GM12878 (cell line): ENCODE results near the gene TLR1. TPM values are rescaled to one million over a fixed set of nuclear protein-coding genes. Genes with fewer than 3 reads are reported as not detected.

ENCODE experiments used
- ATAC-seq: fragments of 200-7000 bp; cut with Tn5 transposase; 3 replicates; pipeline ENCODE4 v1.9.1; 2020; ENCODE audit warnings: mild to moderate bottlenecking, moderate library complexity
- BruUV-seq: library from RNA; stranded (reverse); fragments of 400-500 nt; replicated peaks from 2 replicates; lab custom pipeline; 2021; lab: Mats Ljungman, UMichigan
- CTCF ChIA-PET: fragments of 300-600 bp; sonication (Branson Sonifier 250); formaldehyde crosslinking; extraction: SDS; loops from one replicate; lab custom pipeline; 2021; ENCODE audit warnings: inconsistent platforms; lab: Yijun Ruan, JAX
- POLR2A ChIA-PET: fragments of 350-600 bp; formaldehyde crosslinking; extraction: SDS; loops from one replicate; lab custom pipeline; 2021; ENCODE audit warnings: inconsistent platforms; lab: Charles Lee
- RAD21 ChIA-PET: fragments of 300-600 bp; sonication (Branson Sonifier 250); formaldehyde crosslinking; loops from one replicate; lab custom pipeline; 2023; ENCODE audit warnings: antibody characterized with exemption; ENCODE audit not compliant: unreplicated experiment; lab: Charles Lee
- SMC1A ChIA-PET: fragments of 300-600 bp; sonication (Branson Sonifier 250); formaldehyde crosslinking; loops from one replicate; lab custom pipeline; 2023; ENCODE audit not compliant: unreplicated experiment, uncharacterized antibody; lab: Charles Lee
- DNase-seq: peaks from one replicate; pipeline ENCODE4 v3.0.0-alpha.2; 2011; ENCODE audit warnings: low read depth, low spot score
- FAIRE-seq: peaks from 3 replicates; lab custom pipeline; 2011; peaks lifted over from hg19 to GRCh38; lab: Jason Lieb, UNC
- H2AFZ ChIP-seq: 2 replicates; pipeline ENCODE4 v1.6.0; 2011; ENCODE audit warnings: low read depth, low read length, control low read depth; ENCODE audit not compliant: control insufficient read depth
- H3K27ac ChIP-seq: 2 replicates; pipeline ENCODE4 v1.5.1; 2011; ENCODE audit warnings: control low read depth; ENCODE audit not compliant: control insufficient read depth, insufficient read depth
- H3K27me3 ChIP-seq, 2 experiments: replicated peaks in 1 of 2; 2 replicates each; pipeline versions ENCODE4 v1.6.0 to v1.6.1; 2011; ENCODE audit warnings: low read length in 1 of 2; ENCODE audit not compliant: control insufficient read depth in 2 of 2, insufficient read depth in 2 of 2
- H3K36me3 ChIP-seq, 2 experiments: 2 replicates each; pipeline ENCODE4 v1.5.1; 2011; ENCODE audit warnings: low read length in 1 of 2; ENCODE audit not compliant: control insufficient read depth in 2 of 2, insufficient read depth in 2 of 2
- H3K4me1 ChIP-seq: 2 replicates; pipeline ENCODE4 v1.6.1; 2011; ENCODE audit warnings: mild to moderate bottlenecking, low read length, moderate library complexity, mixed read lengths; ENCODE audit not compliant: control insufficient read depth, insufficient read depth
- H3K4me2 ChIP-seq: 2 replicates; pipeline ENCODE4 v1.6.0; 2011; ENCODE audit warnings: control low read depth; ENCODE audit not compliant: control insufficient read depth, insufficient read depth
- H3K4me3 ChIP-seq: fragments of 200-600 bp; sonication (generic); 2 replicates; pipeline ENCODE4 v1.5.1; 2016
- H3K79me2 ChIP-seq: 2 replicates; pipeline ENCODE4 v1.6.0; 2011; ENCODE audit warnings: low read length; ENCODE audit not compliant: control insufficient read depth, insufficient read depth
- H3K9ac ChIP-seq: 2 replicates; pipeline ENCODE4 v1.8.0; 2011; ENCODE audit warnings: low read length, control low read depth, mixed read lengths; ENCODE audit not compliant: control insufficient read depth, insufficient read depth
- H3K9me3 ChIP-seq: replicated peaks from 3 replicates; pipeline ENCODE4 v1.5.1; 2011; ENCODE audit warnings: mild to moderate bottlenecking, low read length; ENCODE audit not compliant: control insufficient read depth, insufficient read depth
- H4K20me1 ChIP-seq: 2 replicates; pipeline ENCODE4 v1.6.0; 2011; ENCODE audit not compliant: control insufficient read depth, insufficient read depth
- NFYB ChIP-seq: IDR thresholded peaks from 2 replicates; pipeline ENCODE4 v1.6.1; 2011; ENCODE audit warnings: low read depth, mild to moderate bottlenecking, low read length, improper control_type of control experiment, moderate library complexity; ENCODE audit not compliant: insufficient read depth
- REST ChIP-seq: IDR thresholded peaks from 2 replicates; pipeline ENCODE4 v1.6.1; 2012; ENCODE audit warnings: mild to moderate bottlenecking, low read depth, low read length
- RUNX3 ChIP-seq: IDR thresholded peaks from 2 replicates; pipeline ENCODE4 v1.6.1; 2012; ENCODE audit warnings: low read length, inconsistent platforms
- SMAD1 ChIP-seq: fragments of 450-650 bp; IDR thresholded peaks from 2 replicates; pipeline ENCODE4 v1.6.1; 2018; ENCODE audit warnings: mild to moderate bottlenecking, low read depth; ENCODE audit not compliant: partially characterized antibody
- SMAD5 ChIP-seq: IDR thresholded peaks from 2 replicates; pipeline ENCODE4 v1.6.1; 2016; ENCODE audit warnings: antibody characterized with exemption, low read depth
- TCF12 ChIP-seq: IDR thresholded peaks from 2 replicates; pipeline ENCODE4 v1.6.1; 2011; ENCODE audit warnings: low read depth, mild to moderate bottlenecking, low read length
- WGBS: methylation state at CpG from one replicate; pipeline ENCODE4 v1.1.6; 2016; ENCODE audit warnings: low lambda C conversion rate; ENCODE audit not compliant: insufficient replicate concordance, insufficient coverage; ENCODE audit errors: missing lambda C conversion rate; 5-methylcytosine and 5-hydroxymethylcytosine counted together
- in situ Hi-C: fragments of 300-500 bp; cut with MboI; formaldehyde crosslinking; loops from 9 replicates; pipeline ENCODE4 v1.14.3; 2018; ENCODE audit warnings: mixed read lengths
- intact Hi-C: fragments of 100-400 bp; cut with micrococcal nuclease; formaldehyde crosslinking; loops from one replicate; pipeline ENCODE4 v1.14.2; 2022; ENCODE audit not compliant: unreplicated experiment
- polyA plus RNA-seq, 11 experiments: library from polyadenylated mRNA; depleted of rRNA in 4 of 11; unstranded in 6 of 11; stranded (reverse) in 5 of 11; fragments of >200 nt; fragmentation: Nextera tagmentation in 4 of 11; fragmentation: Illumina TruSeq in 1 of 11; extraction: Ambion mirVana in 4 of 11; extraction: Trizol in 1 of 11; gene quantifications; 1 replicate in 1 of 11; 2 replicates in 10 of 11; pipeline versions ENCODE4 v1.2.1 to v1.2.3, GENCODE V29; 2011 to 2016; ENCODE audit warnings: inconsistent platforms in 2 of 11, missing spikeins in 2 of 11, low read depth in 1 of 11
- total RNA-seq, 4 experiments: library from RNA; depleted of rRNA in 3 of 4; stranded (reverse); fragments of >200 nt in 3 of 4; fragmentation: Illumina TruSeq in 1 of 4; extraction: Trizol in 1 of 4; gene quantifications; 2 replicates each; pipeline versions ENCODE4 v1.2.1 to v1.2.3, GENCODE V29; 2013 to 2021
- TF ChIP-seq, protein P1 (sequence below): fragments of 450-650 bp; IDR thresholded peaks from 2 replicates; pipeline ENCODE4 v1.6.1; 2016; ENCODE audit warnings: mild to moderate bottlenecking

The TLR1 gene
- total and polyA plus RNA-seq, 10 of the 15 experiments (the other 5 are each of a cell fraction or from before 2014, with no cell fraction given): 9.3 to 57.1 (median 20.4) TPM

GRCh38 chr4:38765382-38765781, 39.2 kb downstream of the TLR1 start (continued):
- TF ChIP-seq REST (no peak), SMAD1 (no peak), TCF12 (no peak)

DNA sequence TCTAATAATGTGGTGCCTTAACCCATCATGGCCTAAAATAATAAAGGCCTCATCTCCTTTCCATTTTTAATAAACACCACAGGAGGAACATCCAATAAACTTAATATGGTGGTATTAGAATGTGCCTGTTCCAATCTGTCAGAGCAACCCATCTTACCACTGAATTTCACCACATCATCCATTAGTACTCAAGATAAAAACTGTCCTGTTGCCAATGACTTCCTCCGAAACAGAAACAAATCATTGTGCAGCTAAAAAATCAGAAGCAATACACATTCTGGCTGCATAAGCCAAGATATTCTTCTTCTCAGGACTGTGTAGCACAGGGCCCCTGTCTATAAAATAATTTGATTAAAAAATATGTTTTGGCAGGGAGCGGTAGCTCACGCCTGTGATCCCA, 40.3 kb downstream of the TLR1 start:
- in situ Hi-C loops (loop anchor here (5.0 to 25.0 kb wide), 2 partner anchors 93 to 273 kb away; partner anchors contain the start of genes TLR6 and TMEM156), intact Hi-C loops (loop anchor here (5.0 kb wide), 1 partner anchor 268 kb away; the partner anchor contains the start of gene TMEM156)
- ChIA-PET RAD21 (interaction anchor here (0.6 to 9.8 kb wide), 4 partner anchors 11 to 92 kb away, joined by 3 to 437 read pairs (median 111); partner anchors contain the start of genes TLR1 and TLR10), SMC1A (interaction anchor here (0.6 to 11.0 kb wide), 8 partner anchors 9 to 92 kb away, joined by 3 to 468 read pairs (median 16); partner anchors contain the start of genes TLR1, TLR10 and TLR6), POLR2A (interaction anchor here (1.1 to 9.8 kb wide), 4 partner anchors 9 to 39 kb away, joined by 3 to 196 read pairs (median 52); partner anchors contain the start of genes TLR1 and TLR10), CTCF (interaction anchor here (1.3 to 10.8 kb wide), 5 partner anchors 15 to 96 kb away, joined by 3 to 449 read pairs (median 166); partner anchors contain the start of genes TLR1 and TLR10)
- H3K36me3 ChIP-seq: peaks cover 0 to 4% of the 10 kb centered on the region in 2 experiments; a peak in 1 of 4 replicates
- no peak overlapping the region for H3K4me3 ChIP-seq
- FAIRE-seq (no peak), ATAC-seq (no peak), DNase-seq (no peak)
- TF ChIP-seq NFYB (no peak), RUNX3 (peak; percentile 41; the same call in 1 of the 2 replicates), SMAD5 (no peak)
- TF ChIP-seq, protein P1, sequence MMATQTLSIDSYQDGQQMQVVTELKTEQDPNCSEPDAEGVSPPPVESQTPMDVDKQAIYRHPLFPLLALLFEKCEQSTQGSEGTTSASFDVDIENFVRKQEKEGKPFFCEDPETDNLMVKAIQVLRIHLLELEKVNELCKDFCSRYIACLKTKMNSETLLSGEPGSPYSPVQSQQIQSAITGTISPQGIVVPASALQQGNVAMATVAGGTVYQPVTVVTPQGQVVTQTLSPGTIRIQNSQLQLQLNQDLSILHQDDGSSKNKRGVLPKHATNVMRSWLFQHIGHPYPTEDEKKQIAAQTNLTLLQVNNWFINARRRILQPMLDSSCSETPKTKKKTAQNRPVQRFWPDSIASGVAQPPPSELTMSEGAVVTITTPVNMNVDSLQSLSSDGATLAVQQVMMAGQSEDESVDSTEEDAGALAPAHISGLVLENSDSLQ: 0 out of 2 replicates have a peak, but pooled peaks have one; percentile 10
- WGBS: 59% methylated on average over 3 of the region's 3 CpGs
- no peaks in the 10 kb centered on the region for H4K20me1 ChIP-seq
- peaks cover 11% of the 10 kb centered on the region for H3K79me2 ChIP-seq
- peak overlapping the region; percentile 32; the same call in 1 of the 2 replicates for H3K4me2 ChIP-seq
- no peaks in the 10 kb centered on the region for H3K27me3 ChIP-seq
- H3K9me3 ChIP-seq: peaks cover 31% of the 10 kb centered on the region
- no peak overlapping the region for H3K9ac ChIP-seq
- H3K27ac ChIP-seq: peak overlapping the region; percentile 48
- peaks cover 34% of the 10 kb centered on the region for H3K4me1 ChIP-seq
- H2AFZ ChIP-seq: no peak overlapping the region
- BruUV-seq: no TSS peak
